ENCODE measurements around the gene MDM2.
"Not testable (repeated sequence)": the region's sequence is repeated elsewhere in the genome, so short reads cannot be mapped to it uniquely, and the experiment has no call there.

- TF ChIP-seq CTCF (conservative IDR thresholded peaks at IDR 0.05; ENCODE audit: low read depth, low read length); EZH2 (IDR thresholded peaks at IDR 0.05; ENCODE audit: low read length, unreplicated experiment): not testable (repeated sequence)
Observed at GRCh38 chr12:68819481-68819880, 11.5 kb downstream of the MDM2 start.

Data from PC-3 (cell line).